ENCODE measurements around the gene TMC3. TPM values are rescaled to one million over a fixed set of nuclear protein-coding genes. Genes with fewer than 3 reads are reported as not detected.

Gene TMC3
- total and polyA plus RNA-seq, 2 of the 13 experiments (the other 11 are each of a cell fraction or from before 2014, with no cell fraction given): not detected

GRCh38 chr15:81323944-81324881, 49.8 kb downstream of the TMC3 start, which contains the start of gene STARD5 (continued):
- no peak for TF ChIP-seq GMEB2 (CRISPR knock-in tag; IDR thresholded peaks at IDR 0.05; ENCODE audit: low read depth)
- TF ChIP-seq NKX3-1 (CRISPR knock-in tag; IDR thresholded peaks at IDR 0.05): no peak
- no peak for TF ChIP-seq NFE2L1 (CRISPR knock-in tag; IDR thresholded peaks at IDR 0.05; ENCODE audit: borderline replicate concordance)
- peak; percentile 50 for TF ChIP-seq ZNF407 (CRISPR knock-in tag; IDR thresholded peaks at IDR 0.05; ENCODE audit: not compliant biosample characterization)
- no peak for TF ChIP-seq ARNT (IDR thresholded peaks at IDR 0.05)
- peak; percentile 60 for TF ChIP-seq UBTF (CRISPR knock-in tag; IDR thresholded peaks at IDR 0.05)
- no peak for TF ChIP-seq ZNF296 (CRISPR knock-in tag; conservative IDR thresholded peaks at IDR 0.05)
- no peak for TF ChIP-seq NCOA2 (CRISPR knock-in tag; IDR thresholded peaks at IDR 0.05)
- TF ChIP-seq RBM39 (IDR thresholded peaks at IDR 0.05; ENCODE audit: low read depth, low read length, poor library complexity, severe bottlenecking): no peak
- no peak for TF ChIP-seq ZFAT (CRISPR knock-in tag; conservative IDR thresholded peaks at IDR 0.05)
- TF ChIP-seq SETDB1 (CRISPR knock-in tag; IDR thresholded peaks at IDR 0.05; ENCODE audit: borderline replicate concordance): no peak
- no peak for TF ChIP-seq PCBP2 (optimal IDR thresholded peaks at IDR 0.05; ENCODE audit: low read depth, low read length, poor library complexity, severe bottlenecking)

Measured in HepG2 (cell line).